ENCODE measurements around the gene PCDHB11. TPM values are rescaled to one million over a fixed set of nuclear protein-coding genes. Genes with fewer than 3 reads are reported as not detected.
"Not testable (repeated sequence)": the region's sequence is repeated elsewhere in the genome, so short reads cannot be mapped to it uniquely, and the experiment has no call there.

The PCDHB11 gene
- total RNA-seq, 1 donor from 2014 or later, result 0.73 TPM

DNA sequence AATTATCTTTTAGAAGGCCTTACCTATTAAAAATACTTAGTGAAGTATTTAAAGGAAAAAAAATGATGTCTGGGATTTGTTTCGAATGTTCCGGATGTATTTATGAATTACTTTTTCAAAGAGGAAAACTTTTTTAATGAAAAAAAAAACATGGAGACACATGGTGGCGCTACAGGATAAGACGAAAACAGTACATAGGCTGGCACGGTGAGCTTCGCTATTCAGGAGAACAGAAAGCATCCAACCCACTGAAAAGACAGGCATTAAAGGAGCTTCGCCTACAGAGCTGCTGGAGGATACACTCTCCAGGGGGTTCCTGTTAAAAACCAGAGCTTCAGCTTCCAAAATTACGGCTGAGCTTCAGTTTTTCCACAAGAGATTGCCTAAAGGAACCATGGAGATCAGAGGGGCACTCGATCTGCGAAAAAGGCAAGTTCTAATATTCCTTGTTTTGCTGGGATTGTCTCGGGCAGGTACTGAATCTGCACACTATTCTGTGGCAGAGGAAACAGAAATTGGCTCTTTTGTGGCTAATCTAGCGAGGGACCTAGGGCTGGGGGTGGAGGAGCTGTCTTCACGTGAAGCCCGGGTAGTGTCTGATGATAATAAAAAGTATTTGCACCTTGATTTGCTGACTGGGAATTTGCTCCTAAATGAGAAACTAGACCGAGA is 23.8 kb downstream of the PCDHB11 start, which contains the start of gene PCDHB14:
TSS of gene PCDHB14 (plus strand) at position 232 of the 672 bp plus-strand sequence. CDS start at position 395, 163 bp downstream.
- peak; percentile 56 for ATAC-seq (ENCODE audit: poor library complexity)
- intact Hi-C loops (cut with DNase I), result no loop called here
- DNase-seq, result no peak

DNA sequence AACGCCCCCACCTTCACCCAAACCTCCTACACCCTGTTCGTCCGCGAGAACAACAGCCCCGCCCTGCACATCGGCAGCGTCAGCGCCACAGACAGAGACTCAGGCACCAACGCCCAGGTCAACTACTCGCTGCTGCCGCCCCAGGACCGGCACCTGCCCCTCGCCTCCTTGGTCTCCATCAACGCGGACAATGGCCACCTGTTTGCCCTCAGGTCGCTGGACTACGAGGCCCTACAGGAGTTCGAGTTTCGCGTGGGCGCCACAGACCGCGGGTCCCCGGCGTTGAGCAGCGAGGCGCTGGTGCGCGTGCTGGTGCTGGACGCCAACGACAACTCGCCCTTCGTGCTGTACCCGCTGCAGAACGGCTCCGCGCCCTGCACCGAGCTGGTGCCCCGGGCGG is 25.4 kb downstream of the PCDHB11 start:
- ATAC-seq (ENCODE audit: poor library complexity); DNase-seq; intact Hi-C loops (cut with DNase I): not testable (repeated sequence)

DNA sequence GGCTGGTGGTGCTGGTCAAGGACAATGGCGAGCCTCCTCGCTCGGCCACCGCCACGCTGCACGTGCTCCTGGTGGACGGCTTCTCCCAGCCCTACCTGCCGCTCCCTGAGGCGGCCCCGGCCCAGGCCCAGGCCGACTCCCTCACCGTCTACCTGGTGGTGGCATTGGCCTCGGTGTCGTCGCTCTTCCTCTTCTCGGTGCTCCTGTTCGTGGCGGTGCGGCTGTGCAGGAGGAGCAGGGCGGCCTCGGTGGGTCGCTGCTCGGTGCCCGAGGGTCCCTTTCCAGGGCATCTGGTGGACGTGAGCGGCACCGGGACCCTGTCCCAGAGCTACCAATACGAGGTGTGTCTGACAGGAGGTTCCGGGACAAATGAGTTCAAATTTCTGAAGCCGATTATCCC is 26.0 kb downstream of the PCDHB11 start:
- ATAC-seq (ENCODE audit: poor library complexity); DNase-seq; intact Hi-C loops (cut with DNase I): not testable (repeated sequence)

DNA sequence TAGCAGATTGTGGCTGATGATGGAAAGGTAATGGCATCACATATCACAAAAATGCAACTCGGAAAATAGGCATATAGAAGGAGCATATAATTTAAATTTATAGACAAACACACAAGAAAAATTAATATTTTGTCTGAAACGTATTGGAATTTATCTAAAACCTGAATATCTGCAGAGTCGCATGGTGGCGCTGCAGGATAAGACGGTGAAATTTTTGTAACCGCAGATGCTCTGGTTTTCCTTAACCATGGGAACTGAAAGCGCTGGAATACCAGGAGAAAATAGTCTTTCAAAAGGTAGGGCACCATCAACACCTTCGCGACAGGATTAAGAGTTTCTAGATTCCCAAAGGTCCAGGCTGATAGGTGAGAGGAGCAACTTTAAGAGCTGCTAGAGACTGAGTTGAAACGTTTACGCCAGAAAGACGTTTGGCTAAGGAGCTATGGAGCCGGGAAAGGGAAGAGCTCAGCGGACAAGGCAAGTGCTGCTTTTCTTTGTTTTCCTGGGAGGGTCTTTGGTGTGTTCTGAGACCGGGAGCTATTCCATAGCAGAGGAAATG is 34.8 kb downstream of the PCDHB11 start:
- no peak for ATAC-seq (ENCODE audit: poor library complexity)
- intact Hi-C loops (cut with DNase I), result no loop called here
- DNase-seq, result no peak

DNA sequence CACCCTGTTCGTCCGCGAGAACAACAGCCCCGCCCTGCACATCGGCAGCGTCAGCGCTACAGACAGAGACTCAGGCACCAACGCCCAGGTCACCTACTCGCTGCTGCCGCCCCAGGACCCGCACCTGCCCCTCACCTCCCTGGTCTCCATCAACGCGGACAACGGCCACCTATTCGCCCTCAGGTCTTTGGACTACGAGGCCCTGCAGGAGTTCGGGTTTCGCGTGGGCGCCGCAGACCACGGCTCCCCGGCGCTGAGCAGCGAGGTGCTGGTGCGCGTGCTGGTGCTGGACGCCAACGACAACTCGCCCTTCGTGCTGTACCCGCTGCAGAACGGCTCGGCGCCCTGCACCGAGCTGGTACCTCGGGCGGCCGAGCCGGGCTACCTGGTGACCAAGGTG is 36.5 kb downstream of the PCDHB11 start:
- intact Hi-C loops (cut with DNase I); DNase-seq; ATAC-seq (ENCODE audit: poor library complexity): not testable (repeated sequence)

DNA sequence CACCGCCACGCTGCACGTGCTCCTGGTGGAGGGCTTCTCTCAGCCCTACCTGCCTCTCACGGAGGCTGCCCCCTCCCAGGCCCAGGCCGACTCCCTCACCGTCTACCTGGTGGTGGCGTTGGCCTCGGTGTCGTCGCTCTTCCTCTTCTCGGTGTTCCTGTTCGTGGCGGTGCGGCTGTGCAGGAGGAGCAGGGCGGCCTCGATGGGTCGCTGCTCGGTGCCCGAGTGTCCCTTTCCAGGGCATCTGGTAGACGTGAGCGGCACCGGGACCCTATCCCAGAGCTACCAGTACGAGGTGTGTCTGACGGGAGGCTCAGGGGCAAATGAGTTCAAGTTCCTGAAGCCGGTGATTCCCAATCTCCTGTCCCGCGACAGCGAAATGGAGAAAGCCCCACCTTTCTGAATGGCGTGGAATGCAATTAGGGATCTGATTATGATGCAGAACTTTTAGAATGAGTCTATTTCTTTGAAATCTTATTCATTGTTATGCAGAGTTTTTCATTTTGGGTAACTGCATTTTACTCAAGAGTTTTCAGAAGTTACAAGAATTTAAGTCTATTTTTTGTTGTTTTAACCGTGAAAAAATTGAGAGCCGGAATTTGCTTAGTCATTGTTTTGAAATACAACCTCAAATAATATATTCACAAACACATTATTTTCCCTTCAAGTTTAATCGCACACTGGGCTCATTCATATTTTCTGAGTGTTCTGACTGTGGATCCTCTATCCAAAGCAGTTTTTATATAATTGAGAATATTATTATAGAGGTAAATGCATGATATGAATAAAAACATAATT is 37.3 kb downstream of the PCDHB11 start:
- ATAC-seq (ENCODE audit: poor library complexity) (no peak), DNase-seq (no peak)
- intact Hi-C loops (cut with DNase I), result no loop called here

DNA sequence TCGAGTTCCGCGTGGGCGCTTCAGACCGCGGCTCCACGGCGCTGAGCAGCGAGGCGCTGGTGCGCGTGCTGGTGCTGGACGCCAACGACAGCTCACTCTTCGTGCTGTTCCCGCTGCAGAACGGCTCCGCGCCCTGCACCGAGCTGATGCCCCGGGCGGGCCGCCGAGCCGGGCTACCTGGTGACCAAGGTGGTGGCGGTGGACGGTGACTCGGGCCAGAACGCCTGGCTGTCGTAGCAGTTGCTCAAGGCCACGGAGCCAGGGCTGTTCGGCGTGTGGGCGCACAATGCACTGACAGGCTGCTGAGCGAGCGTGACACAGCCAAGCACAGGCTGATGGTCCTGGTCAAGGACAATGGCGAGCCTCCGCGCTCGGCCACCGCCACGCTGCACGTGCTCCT is 42.1 kb downstream of the PCDHB11 start:
- no peak for ATAC-seq (ENCODE audit: poor library complexity)
- intact Hi-C loops (cut with DNase I), result no loop called here
- DNase-seq, result no peak

DNA sequence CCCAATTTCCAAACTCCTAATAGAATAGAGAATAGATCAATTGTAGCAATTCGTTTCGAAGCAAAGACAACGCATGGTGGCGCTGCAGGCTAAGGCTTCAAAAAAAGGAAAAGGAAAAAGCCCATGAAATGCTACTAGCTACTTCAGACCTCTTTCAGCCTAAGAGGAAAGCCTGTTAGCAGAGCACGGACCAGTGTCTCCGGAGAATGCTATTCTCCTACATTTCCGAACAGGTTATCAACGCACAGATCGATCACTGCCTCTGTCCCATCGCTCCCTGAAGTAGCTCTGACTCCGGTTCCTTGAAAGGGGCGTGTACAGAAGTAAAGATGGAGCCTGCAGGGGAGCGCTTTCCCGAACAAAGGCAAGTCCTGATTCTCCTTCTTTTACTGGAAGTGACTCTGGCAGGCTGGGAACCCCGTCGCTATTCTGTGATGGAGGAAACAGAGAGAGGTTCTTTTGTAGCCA is 45.9 kb downstream of the PCDHB11 start, which contains the start of gene PCDHB15:
TSS of gene PCDHB15 (plus strand) at position 146 of the 468 bp plus-strand sequence. CDS start at position 330, 184 bp downstream.
- intact Hi-C loops (cut with DNase I), result loop anchor here (5.0 kb wide), 1 partner anchor 317 kb away; no protein-coding TSS in a partner anchor
- ATAC-seq (ENCODE audit: poor library complexity) (peak; percentile 62), DNase-seq (no peak)

DNA sequence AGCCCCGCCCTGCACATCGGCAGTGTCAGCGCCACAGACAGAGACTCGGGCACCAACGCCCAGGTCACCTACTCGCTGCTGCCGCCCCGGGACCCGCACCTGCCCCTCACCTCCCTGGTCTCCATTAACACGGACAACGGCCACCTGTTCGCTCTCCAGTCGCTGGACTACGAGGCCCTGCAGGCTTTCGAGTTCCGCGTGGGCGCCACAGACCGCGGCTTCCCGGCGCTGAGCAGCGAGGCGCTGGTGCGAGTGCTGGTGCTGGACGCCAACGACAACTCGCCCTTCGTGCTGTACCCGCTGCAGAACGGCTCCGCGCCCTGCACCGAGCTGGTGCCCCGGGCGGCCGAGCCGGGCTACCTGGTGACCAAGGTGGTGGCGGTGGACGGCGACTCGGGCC is 47.5 kb downstream of the PCDHB11 start:
- ATAC-seq (ENCODE audit: poor library complexity); DNase-seq: not testable (repeated sequence)
- intact Hi-C loops (cut with DNase I), result loop anchor here (5.0 kb wide), 1 partner anchor 315 kb away; no protein-coding TSS in a partner anchor

DNA sequence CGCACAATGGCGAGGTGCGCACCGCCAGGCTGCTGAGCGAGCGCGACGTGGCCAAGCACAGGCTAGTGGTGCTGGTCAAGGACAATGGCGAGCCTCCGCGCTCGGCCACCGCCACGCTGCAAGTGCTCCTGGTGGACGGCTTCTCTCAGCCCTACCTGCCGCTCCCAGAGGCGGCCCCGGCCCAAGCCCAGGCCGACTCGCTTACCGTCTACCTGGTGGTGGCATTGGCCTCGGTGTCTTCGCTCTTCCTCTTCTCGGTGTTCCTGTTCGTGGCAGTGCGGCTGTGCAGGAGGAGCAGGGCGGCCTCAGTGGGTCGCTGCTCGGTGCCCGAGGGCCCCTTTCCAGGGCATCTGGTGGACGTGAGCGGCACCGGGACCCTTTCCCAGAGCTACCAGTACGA is 48.0 kb downstream of the PCDHB11 start:
- intact Hi-C loops (cut with DNase I), result loop anchor here (5.0 kb wide), 1 partner anchor 315 kb away; no protein-coding TSS in a partner anchor
- DNase-seq; ATAC-seq (ENCODE audit: poor library complexity): not testable (repeated sequence)

DNA sequence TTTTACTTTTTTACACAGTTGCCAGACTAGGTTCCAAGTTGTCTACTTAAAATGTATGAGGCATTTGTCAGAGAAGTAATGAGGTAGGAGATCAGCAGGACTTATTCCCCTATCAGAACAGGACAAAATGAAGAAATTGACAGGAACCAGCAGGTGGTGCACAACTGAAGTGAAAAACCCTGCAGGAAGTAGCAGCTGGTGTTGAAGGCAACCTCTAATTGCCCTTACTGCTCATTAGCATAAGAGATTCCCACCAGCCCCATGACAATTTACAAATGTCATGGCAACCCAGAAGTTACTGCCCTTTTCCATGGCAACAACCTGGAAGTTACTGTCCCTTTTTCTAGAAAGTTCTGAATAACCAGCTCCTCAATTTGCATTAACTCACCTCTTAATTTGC is 51.1 kb downstream of the PCDHB11 start:
- ATAC-seq (ENCODE audit: poor library complexity) (no peak), DNase-seq (no peak)
- intact Hi-C loops (cut with DNase I), result no loop called here

Other genes with a start within 250 kb of the PCDHB11 start
- gene PCDHAC2, start 233.2 kb upstream of the PCDHB11 start, total RNA-seq, result 0.48 TPM
- gene PCDHB1, start 148.3 kb upstream of the PCDHB11 start, total RNA-seq, result not detected
- gene PCDHB2, start 105.0 kb upstream of the PCDHB11 start, total RNA-seq, result 2.0 TPM
- gene PCDHB3, start 99.2 kb upstream of the PCDHB11 start, total RNA-seq, result 1.4 TPM
- 1.7 TPM for gene PCDHB4, start 77.8 kb upstream of the PCDHB11 start, total RNA-seq
- 1.3 TPM for gene PCDHB5, start 64.4 kb upstream of the PCDHB11 start, total RNA-seq
- 0.35 TPM for gene PCDHB6, start 49.6 kb upstream of the PCDHB11 start, total RNA-seq
- 0.62 TPM for gene PCDHB7, start 27.0 kb upstream of the PCDHB11 start, total RNA-seq
- gene PCDHB8, start 21.8 kb upstream of the PCDHB11 start, total RNA-seq, result 2.1 TPM
- 2.2 TPM for gene PCDHB16, start 17.2 kb upstream of the PCDHB11 start, total RNA-seq
- gene PCDHB9, start 12.5 kb upstream of the PCDHB11 start, total RNA-seq, result 0.81 TPM
- 0.81 TPM for gene PCDHB10, start 7.3 kb upstream of the PCDHB11 start, total RNA-seq
- gene PCDHB12, start 9.1 kb downstream of the PCDHB11 start, total RNA-seq, result 1.0 TPM
- gene PCDHB13, start 14.3 kb downstream of the PCDHB11 start, total RNA-seq, result 2.8 TPM
- gene PCDHB14, start 23.7 kb downstream of the PCDHB11 start, total RNA-seq, result 3.3 TPM
- gene PCDHB15, start 45.8 kb downstream of the PCDHB11 start, total RNA-seq, result 3.9 TPM
- 0.16 TPM for gene SLC25A2, start 104.4 kb downstream of the PCDHB11 start, total RNA-seq
- gene TAF7, start 121.2 kb downstream of the PCDHB11 start, total RNA-seq, result 101 TPM
- gene PCDHGA1, start 130.9 kb downstream of the PCDHB11 start, total RNA-seq, result 2.7 TPM
- 6.5 TPM for gene PCDHGA2, start 139.1 kb downstream of the PCDHB11 start, total RNA-seq
- 13.0 TPM for gene PCDHGA3, start 144.2 kb downstream of the PCDHB11 start, total RNA-seq
- 7.8 TPM for gene PCDHGB1, start 150.5 kb downstream of the PCDHB11 start, total RNA-seq
- gene PCDHGA4, start 155.4 kb downstream of the PCDHB11 start, total RNA-seq, result 9.3 TPM
- gene PCDHGB2, start 160.4 kb downstream of the PCDHB11 start, total RNA-seq, result 9.2 TPM
- gene PCDHGA5, start 164.5 kb downstream of the PCDHB11 start, total RNA-seq, result 6.6 TPM
- 7.6 TPM for gene PCDHGB3, start 170.6 kb downstream of the PCDHB11 start, total RNA-seq
- 6.7 TPM for gene PCDHGA6, start 174.3 kb downstream of the PCDHB11 start, total RNA-seq
- 7.7 TPM for gene PCDHGA7, start 183.1 kb downstream of the PCDHB11 start, total RNA-seq
- 5.8 TPM for gene PCDHGB4, start 188.1 kb downstream of the PCDHB11 start, total RNA-seq
- 10.1 TPM for gene PCDHGA8, start 193.0 kb downstream of the PCDHB11 start, total RNA-seq
- 7.2 TPM for gene PCDHGB5, start 198.3 kb downstream of the PCDHB11 start, total RNA-seq
- 4.3 TPM for gene PCDHGA9, start 203.2 kb downstream of the PCDHB11 start, total RNA-seq
- 6.2 TPM for gene PCDHGB6, start 208.4 kb downstream of the PCDHB11 start, total RNA-seq
- 5.4 TPM for gene PCDHGA10, start 213.4 kb downstream of the PCDHB11 start, total RNA-seq
- 9.8 TPM for gene PCDHGB7, start 218.1 kb downstream of the PCDHB11 start, total RNA-seq
- 5.1 TPM for gene PCDHGA11, start 221.4 kb downstream of the PCDHB11 start, total RNA-seq
- gene PCDHGA12, start 230.9 kb downstream of the PCDHB11 start, total RNA-seq, result 4.9 TPM